MG63 (cell line): ENCODE results near the gene COPZ2. TPM values are rescaled to one million over a fixed set of nuclear protein-coding genes. Genes with fewer than 3 reads are reported as not detected.
A peak's percentile ranks its signal among the peaks of the same experiment; 100 is the strongest.
"Not testable (repeated sequence)": the region's sequence is repeated elsewhere in the genome, so short reads cannot be mapped to it uniquely, and the experiment has no call there.

Experiments
- DNase-seq: peaks from one replicate; pipeline ENCODE4 v3.0.0-alpha.2; 2020
- H3K27me3 ChIP-seq: fragments of 250-450 bp; sonication (Bioruptor Pico); 2 replicates; pipeline ENCODE4 v1.5.1; 2020; ENCODE audit warnings: mild to moderate bottlenecking, moderate library complexity
- H3K36me3 ChIP-seq: fragments of 250-450 bp; sonication (Bioruptor Pico); 2 replicates; pipeline ENCODE4 v1.5.1; 2020; ENCODE audit warnings: mild to moderate bottlenecking, moderate library complexity
- H3K4me3 ChIP-seq: fragments of 250-450 bp; sonication (Bioruptor Pico); 2 replicates; pipeline ENCODE4 v1.5.1; 2020; ENCODE audit warnings: mild to moderate bottlenecking, moderate library complexity
- H3K9me3 ChIP-seq: fragments of 250-450 bp; sonication (Bioruptor Pico); 2 replicates; pipeline ENCODE4 v1.5.1; 2020; ENCODE audit warnings: mild to moderate bottlenecking, moderate library complexity
- total RNA-seq: library from RNA; depleted of rRNA; stranded (reverse); fragments of >200 nt; shearing (Covaris generic); gene quantifications from 2 replicates; pipeline ENCODE4 v1.2.3, GENCODE V29; 2014; ENCODE audit warnings: low replicate concordance

The COPZ2 gene
- total RNA-seq, 1 experiment from 2014 or later, result 91.7 TPM

- H3K9me3 ChIP-seq, result no peaks in the 10 kb centered on the region
- peak overlapping the region; percentile 38 for H3K4me3 ChIP-seq
- H3K27me3 ChIP-seq, result no peaks in the 10 kb centered on the region
- 0 out of 2 replicates have a peak, but pooled peaks cover 3% of the 10 kb centered on the region for H3K36me3 ChIP-seq
- peak; percentile 99 for DNase-seq
These were observed 12.3 kb downstream of the COPZ2 start for GRCh38 chr17:48025040-48025903.

- Histone ChIP-seq H3K27me3 (no peaks in the 10 kb centered on the region), H3K9me3 (no peaks in the 10 kb centered on the region), H3K36me3 (0 out of 2 replicates have a peak, but pooled peaks cover 3% of the 10 kb centered on the region), H3K4me3 (peak overlapping the region; percentile 38)
- peak; percentile 84 for DNase-seq
These were observed 13.2 kb downstream of the COPZ2 start for GRCh38 chr17:48024149-48025039.

DNA sequence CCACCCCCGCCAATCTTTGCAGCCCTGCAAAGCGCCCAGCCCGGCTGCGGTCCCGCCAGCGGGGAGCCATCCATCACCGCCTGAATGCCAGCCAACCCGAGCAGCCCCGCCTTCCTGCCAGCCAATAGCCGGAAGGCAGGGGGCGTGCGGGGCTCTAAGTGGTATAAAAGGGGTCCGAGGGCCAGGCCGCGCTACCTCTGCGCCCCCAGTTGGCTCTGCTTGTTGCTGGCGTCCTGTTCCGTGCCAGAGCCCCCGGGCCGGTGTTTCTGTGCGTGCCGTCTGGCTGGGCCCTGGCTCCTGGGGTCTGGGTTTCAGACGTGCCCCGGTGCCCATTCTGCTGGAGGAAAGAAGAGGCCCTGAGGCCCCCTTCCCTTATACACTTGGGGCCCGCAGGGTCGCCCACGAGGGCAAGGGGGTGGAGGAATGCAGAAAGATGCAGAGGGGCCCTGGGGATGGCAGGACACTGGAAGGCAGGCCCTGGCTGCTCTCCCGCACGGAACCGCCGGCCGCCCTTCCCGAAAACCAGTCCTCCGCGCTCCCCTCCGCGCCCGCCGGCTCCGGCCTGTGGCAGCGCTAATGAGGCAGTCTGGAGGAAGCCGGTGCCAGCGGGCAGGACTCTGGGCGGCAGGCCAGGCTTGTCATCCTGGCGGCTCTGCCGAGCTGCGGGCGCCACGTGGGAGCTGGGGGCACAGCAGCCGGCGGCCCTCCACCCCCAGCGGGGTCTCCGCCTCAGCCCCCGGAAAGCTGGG, 14.0 kb downstream of the COPZ2 start:
- peak; percentile 97 for DNase-seq
- no peaks in the 10 kb centered on the region for H3K9me3 ChIP-seq
- no peaks in the 10 kb centered on the region for H3K27me3 ChIP-seq
- H3K4me3 ChIP-seq, result peak overlapping the region; percentile 38
- H3K36me3 ChIP-seq, result 0 out of 2 replicates have a peak, but pooled peaks cover 3% of the 10 kb centered on the region

DNA sequence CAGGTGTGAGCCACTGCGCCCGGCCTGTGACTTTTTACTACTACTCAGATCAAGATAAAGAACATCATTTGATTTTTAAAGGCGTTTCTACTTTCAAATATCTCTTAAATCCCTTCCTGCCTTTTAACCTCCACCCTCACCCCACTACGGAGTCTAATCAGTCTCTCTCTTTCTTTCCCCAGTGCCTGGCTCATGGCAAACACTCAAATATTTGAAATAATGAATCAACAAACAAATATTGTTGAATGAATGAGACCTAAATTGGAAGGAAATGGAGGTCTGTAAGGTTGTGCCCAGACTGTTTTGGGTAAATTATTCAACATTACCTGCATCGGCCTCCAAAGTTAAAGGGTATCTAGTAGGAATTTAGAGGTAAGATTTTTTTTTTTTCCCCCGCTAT, 14.7 kb downstream of the COPZ2 start:
- Histone ChIP-seq H3K36me3 (0 out of 2 replicates have a peak, but pooled peaks cover 3% of the 10 kb centered on the region), H3K27me3 (no peaks in the 10 kb centered on the region), H3K4me3 (no peak overlapping the region), H3K9me3 (no peaks in the 10 kb centered on the region)
- no peak for DNase-seq

DNA sequence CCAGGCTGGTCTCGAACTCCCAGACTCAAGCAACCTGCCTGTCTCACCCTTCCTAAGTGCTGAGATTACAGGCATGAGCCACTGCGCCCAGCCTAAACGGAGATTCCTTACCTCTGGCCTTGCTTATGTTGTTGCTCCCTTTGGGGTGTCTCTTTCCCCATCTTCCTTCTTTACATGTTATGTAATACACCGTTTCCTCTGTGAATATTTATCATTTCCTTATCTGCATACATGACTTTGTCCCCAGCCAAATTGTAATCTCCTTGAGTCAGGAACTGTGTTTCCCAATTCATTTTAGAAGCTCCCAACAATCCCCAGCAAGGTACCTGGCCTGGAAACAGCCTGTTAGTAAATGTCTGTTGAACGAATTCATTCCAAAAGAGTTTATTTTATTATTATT, 15.7 kb downstream of the COPZ2 start:
- H3K27me3 ChIP-seq, result no peaks in the 10 kb centered on the region
- no peaks in the 10 kb centered on the region for H3K9me3 ChIP-seq
- H3K36me3 ChIP-seq, result no peaks in the 10 kb centered on the region
- no peak overlapping the region for H3K4me3 ChIP-seq
- no peak for DNase-seq

DNA sequence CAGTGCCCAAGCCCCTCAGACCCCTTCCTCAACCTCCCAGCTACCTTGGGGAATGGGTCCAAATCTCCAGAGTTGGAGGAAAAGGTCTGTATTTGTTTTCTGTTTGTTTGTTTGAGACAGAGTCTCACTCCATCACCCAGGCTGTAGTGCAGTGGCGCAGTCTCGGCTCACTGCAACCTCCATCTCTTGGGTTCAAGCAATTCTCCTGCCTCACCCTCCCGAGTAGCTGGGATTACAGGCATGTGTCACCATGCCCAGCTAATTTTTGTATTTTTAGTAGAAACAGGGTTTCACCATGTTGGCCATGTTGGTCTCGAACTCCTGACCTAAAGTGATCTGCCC, 19.8 kb downstream of the COPZ2 start:
- not testable (repeated sequence) for DNase-seq, H3K9me3 ChIP-seq, H3K4me3 ChIP-seq, H3K27me3 ChIP-seq, H3K36me3 ChIP-seq

DNA sequence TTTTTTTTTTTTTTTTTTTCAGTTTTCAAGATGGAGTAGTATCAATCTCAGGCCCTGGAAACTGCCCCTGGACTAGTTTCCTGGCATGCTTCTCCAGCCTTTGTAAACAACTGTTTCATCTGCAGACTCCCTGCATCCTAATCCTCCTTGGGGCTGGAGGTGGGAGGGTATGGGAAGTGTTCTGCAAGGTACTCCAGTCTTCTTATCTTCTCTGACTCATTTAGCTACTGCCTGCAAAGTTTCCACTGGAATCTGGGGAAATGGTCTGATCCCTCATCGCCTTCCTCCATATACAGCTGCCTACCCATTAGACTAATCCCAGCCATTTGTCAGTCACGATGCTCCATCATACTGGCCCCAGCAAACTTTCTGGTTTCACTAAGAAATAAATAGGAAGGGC, 21.5 kb downstream of the COPZ2 start:
- no peaks in the 10 kb centered on the region for H3K36me3 ChIP-seq
- no peaks in the 10 kb centered on the region for H3K27me3 ChIP-seq
- H3K4me3 ChIP-seq, result no peak overlapping the region
- H3K9me3 ChIP-seq, result no peaks in the 10 kb centered on the region
- peak; percentile 22 for DNase-seq

DNA sequence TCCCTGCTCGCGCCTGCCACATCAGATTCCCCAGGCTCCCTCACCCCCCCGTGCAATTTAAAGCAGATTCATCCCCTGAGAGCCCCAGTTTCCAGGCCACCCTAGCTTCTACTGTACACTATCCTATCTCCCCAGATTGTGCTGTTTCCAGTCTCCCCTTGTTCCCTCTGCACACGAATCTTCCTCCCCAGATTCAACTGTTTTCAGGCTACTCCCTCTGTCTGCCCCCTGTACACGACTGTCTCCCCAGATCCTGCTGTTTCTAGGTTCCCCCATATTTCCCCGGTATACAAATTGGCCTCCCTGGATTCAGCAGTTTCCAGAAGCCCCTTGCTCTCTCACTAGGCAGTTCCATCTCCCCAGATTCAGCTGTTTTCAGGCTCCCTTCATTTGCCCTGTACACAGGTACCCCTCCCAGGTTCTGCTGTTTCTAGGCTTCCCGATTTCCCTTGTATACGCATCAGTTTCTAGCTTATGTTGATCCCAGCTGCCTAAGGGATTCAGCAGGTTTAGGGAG, 22.9 kb downstream of the COPZ2 start:
- Histone ChIP-seq H3K27me3 (no peaks in the 10 kb centered on the region), H3K9me3 (no peaks in the 10 kb centered on the region), H3K4me3 (no peak overlapping the region), H3K36me3 (no peaks in the 10 kb centered on the region)
- DNase-seq, result no peak

DNA sequence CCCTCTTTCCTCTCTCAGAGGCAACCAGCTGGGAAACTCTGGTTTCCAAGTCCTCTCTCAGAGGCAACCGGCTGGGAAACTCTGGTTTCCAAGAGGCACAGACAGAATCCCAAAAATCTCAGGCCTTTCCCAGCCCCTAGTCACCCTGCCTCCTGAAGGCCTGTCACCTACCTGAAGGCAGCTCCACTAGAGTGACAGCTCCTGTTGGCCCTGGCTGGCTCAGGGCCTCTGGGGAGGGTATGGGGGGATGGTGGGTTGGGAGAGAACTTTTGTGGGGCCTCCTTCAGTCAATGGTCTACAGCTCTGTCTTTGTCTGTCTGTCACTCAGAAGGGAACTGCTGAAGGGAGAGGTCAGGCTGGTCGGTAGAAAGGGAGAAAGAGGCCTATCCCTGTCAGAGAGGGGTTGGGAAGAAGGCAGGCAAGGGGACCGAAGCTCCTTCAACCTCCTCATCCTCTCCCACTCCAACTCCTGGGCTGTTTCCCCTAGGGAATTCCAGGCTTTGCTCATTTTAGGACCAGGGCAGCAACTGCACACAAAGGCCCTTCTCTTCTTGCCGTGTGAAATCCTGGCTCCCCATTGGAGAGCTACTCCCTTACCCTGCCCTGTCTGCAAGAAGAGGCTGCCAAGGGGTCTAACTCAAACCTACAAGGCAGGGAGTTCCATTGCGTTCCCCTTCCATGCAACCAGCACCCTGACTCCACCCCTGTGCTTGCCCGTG, 23.6 kb downstream of the COPZ2 start:
- Histone ChIP-seq H3K9me3 (no peaks in the 10 kb centered on the region), H3K27me3 (no peaks in the 10 kb centered on the region), H3K4me3 (no peak overlapping the region), H3K36me3 (no peaks in the 10 kb centered on the region)
- no peak for DNase-seq

DNA sequence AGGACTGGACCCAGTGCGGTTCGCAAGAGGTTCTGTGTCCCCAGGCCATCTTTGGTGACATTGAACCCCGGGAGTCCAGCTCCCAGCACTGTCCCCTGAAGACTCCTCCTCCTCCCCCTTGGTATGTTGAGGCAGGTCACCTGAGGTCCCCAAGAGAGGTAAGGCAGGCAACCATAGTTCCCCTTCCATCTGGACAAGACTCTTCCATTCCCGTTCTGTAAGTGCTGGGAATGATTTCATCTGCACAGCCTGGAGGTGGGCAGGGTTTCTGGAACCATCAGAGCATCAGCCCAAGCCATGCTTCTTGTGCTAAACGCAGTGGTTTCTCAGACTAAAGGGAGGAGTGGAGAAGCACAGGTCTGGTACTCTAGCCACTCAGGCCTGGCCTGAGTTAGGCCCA, 24.9 kb downstream of the COPZ2 start:
- DNase-seq, result no peak
- 0 out of 2 replicates have a peak, but pooled peaks cover 2% of the 10 kb centered on the region for H3K27me3 ChIP-seq

DNA sequence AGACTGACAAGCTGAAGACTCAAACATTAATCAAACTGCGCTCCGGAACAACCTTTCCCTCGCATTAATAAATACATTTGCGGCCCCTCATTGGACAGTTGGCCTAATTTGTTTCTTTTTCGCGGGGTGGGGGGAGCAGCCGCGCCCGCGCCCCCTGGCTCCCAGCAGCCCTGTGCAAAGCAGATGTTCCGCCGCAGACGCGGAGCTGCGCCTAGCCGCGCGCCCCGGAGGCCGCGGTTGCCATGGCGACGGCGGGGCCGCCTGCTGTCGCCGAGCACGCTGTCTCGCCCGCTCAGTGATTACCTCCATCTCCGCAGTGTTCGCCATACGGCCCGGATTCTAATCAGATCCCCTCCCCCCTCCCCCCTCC, 25.5 kb downstream of the COPZ2 start:
- no peak for DNase-seq
- H3K4me3 ChIP-seq, result no peak overlapping the region

More for the DNA sequence above, 24.9 kb downstream of the COPZ2 start:
- H3K4me3 ChIP-seq, result no peak overlapping the region
- H3K36me3 ChIP-seq, result no peaks in the 10 kb centered on the region
- H3K9me3 ChIP-seq, result no peaks in the 10 kb centered on the region

DNA sequence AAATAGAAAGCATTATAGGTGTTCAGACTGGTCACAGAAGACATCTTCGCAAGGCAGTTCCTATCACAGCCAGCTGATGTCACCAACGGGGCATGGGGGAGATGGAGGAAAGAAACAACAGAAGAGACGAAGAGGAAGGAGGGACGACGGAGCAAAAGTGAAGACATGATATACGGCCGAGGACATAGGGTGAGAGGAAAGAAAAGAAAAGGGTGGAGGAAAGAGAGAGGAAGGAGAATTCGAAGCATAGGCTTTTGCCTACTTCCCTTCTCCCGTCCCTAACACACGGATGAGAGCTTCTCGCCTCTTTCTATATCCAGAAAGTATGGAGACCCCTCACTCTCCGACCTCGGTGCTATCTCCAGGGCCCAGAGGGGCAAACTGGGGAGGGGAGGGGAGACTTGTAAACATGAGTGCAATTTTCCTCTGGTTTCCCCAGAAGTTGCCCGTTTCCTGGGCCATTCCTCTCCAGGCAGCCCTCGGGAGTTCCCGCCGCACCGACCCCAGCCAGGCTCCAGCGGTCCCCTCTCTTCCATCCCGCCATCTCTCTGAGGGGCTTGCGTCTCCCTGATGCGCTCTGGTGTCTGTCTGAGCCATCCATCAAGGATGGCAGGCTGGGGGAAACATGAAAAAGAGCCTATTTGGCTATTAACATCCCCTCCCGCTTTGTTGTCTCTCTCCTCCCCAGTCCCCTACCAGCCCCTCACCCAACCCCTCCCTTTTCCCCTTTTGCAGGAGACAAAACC, 26.0 kb downstream of the COPZ2 start:
- no peaks in the 10 kb centered on the region for H3K9me3 ChIP-seq
- H3K36me3 ChIP-seq, result no peaks in the 10 kb centered on the region
- H3K27me3 ChIP-seq, result 0 out of 2 replicates have a peak, but pooled peaks cover 2% of the 10 kb centered on the region
- DNase-seq, result peak; percentile 44
- H3K4me3 ChIP-seq, result no peak overlapping the region

More for the DNA sequence above, 25.5 kb downstream of the COPZ2 start:
- no peaks in the 10 kb centered on the region for H3K9me3 ChIP-seq
- H3K36me3 ChIP-seq, result no peaks in the 10 kb centered on the region
- H3K27me3 ChIP-seq, result 0 out of 2 replicates have a peak, but pooled peaks cover 2% of the 10 kb centered on the region

DNA sequence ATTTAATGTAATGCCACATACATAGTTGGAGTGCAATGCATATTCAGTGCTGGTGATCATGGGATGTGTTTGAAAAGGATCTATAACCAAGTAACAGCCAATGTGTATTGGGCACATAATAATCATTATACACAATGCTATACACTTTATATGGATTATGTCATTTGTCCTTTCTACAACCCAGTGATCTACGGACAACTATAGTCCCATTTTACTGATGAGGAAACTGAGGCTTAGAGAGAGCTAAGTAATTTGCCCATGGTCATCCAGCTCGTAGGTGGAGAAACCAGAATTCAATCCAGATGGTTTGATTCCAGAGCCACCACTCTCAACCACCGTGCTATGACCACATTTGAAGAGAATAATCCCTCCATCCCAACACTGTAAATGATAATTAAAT, 27.4 kb downstream of the COPZ2 start:
- DNase-seq, result no peak
- H3K4me3 ChIP-seq, result no peak overlapping the region
- no peaks in the 10 kb centered on the region for H3K9me3 ChIP-seq
- H3K36me3 ChIP-seq, result no peaks in the 10 kb centered on the region
- 0 out of 2 replicates have a peak, but pooled peaks cover 2% of the 10 kb centered on the region for H3K27me3 ChIP-seq

DNA sequence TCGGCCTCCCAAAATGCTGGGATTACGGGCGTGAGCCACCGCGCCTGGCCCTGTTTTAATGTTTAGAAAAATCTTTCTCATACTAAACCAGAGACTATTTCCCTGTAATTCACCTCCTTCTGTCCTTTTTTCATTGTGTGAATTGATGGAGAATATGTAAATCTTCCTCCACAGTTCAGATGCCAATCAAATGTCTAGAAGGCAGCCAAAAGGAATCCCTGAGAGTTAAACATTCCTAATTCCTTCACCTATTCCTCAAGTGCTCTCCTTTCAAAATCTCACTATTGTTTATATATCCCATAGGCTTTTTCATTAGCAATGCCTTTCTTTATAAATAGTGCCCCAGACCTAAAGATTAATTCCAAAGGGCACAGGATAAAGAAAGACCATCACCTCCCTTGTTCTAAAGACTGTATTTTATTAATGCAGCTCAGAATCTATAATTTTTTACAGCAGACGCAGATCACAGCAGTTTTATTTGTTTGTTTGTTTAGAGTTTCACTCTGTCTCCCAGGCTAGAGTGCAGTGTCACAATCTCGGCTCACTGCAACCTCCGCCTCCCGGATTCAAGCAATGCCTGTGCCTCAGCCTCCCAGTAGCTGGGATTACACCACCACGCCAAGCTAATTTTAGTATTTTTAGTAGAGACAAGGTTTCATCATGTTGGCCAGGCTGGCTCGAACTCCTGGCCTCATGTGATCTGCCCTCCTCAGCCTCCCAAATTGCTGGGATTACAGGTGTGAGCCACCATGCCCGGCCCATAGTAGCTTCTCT, 30.5 kb downstream of the COPZ2 start:
- no peak for DNase-seq
- Histone ChIP-seq H3K27me3 (0 out of 2 replicates have a peak, but pooled peaks cover 2% of the 10 kb centered on the region), H3K4me3 (no peak overlapping the region), H3K36me3 (no peaks in the 10 kb centered on the region), H3K9me3 (no peaks in the 10 kb centered on the region)

- no peak for DNase-seq
- 0 out of 2 replicates have a peak, but pooled peaks cover 2% of the 10 kb centered on the region for H3K27me3 ChIP-seq
- no peaks in the 10 kb centered on the region for H3K9me3 ChIP-seq
These were observed 32.6 kb downstream of the COPZ2 start for GRCh38 chr17:48004983-48005382.

More at GRCh38 chr17:48004983-48005382, 32.6 kb downstream of the COPZ2 start:
- no peak overlapping the region for H3K4me3 ChIP-seq
- no peaks in the 10 kb centered on the region for H3K36me3 ChIP-seq
